K562 (cell line): ENCODE results near the gene ABCD3. TPM values are rescaled to one million over a fixed set of nuclear protein-coding genes. Genes with fewer than 3 reads are reported as not detected.

Experiments
- ATAC-seq: fragments of 200-7000 bp; cut with Tn5 transposase; 3 replicates; pipeline ENCODE4 v1.9.1; 2020; ENCODE audit warnings: moderate library complexity
- BruUV-seq: library from RNA; stranded (reverse); fragments of 400-500 nt; replicated peaks from 2 replicates; lab custom pipeline; 2021; lab: Mats Ljungman, UMichigan
- CTCF ChIA-PET: fragments of 300-600 bp; formaldehyde crosslinking; extraction: SDS; loops from one replicate; lab custom pipeline; 2021; ENCODE audit warnings: low intra/inter-chr PET ratio; lab: Yijun Ruan, JAX
- POLR2A ChIA-PET: fragments of 300-600, 350-650 bp; sonication (Branson Sonifier 250); formaldehyde crosslinking; extraction: SDS; loops from one replicate; lab custom pipeline; 2021; ENCODE audit warnings: antibody characterized with exemption, inconsistent platforms; lab: Yijun Ruan, JAX
- DNase-seq, 4 experiments: peaks; one replicate each; pipeline versions ENCODE4 v3.0.0 to v3.0.0-alpha.2; 2011 to 2018; ENCODE audit warnings: low spot score in 3 of 4, mixed read lengths in 3 of 4; ENCODE audit errors: extremely low read depth in 1 of 4
- FAIRE-seq: peaks from 2 replicates; lab custom pipeline; 2011; peaks lifted over from hg19 to GRCh38; lab: Jason Lieb, UNC
- H2AFZ ChIP-seq: 2 replicates; pipeline ENCODE4 v1.6.0; 2011; ENCODE audit warnings: low read depth, low read length, control low read depth, inconsistent platforms
- H3K27ac ChIP-seq: fragments of 200-600 bp; 3 replicates; pipeline ENCODE4 v1.8.0; 2011; ENCODE audit warnings: low read depth, mild to moderate bottlenecking, control low read depth, inconsistent platforms, low read length, moderate library complexity, mixed read lengths; ENCODE audit errors: extremely low read depth
- H3K27me3 ChIP-seq, 2 experiments: fragments of 300-600 bp in 1 of 2; 2 replicates in 1 of 2; 3 replicates in 1 of 2; pipeline versions ENCODE4 v1.6.0 to v1.8.0; 2011; ENCODE audit warnings: inconsistent platforms in 2 of 2, low read length in 2 of 2, mild to moderate bottlenecking in 1 of 2, mixed read lengths in 1 of 2, moderate library complexity in 1 of 2; ENCODE audit not compliant: control insufficient read depth in 2 of 2, insufficient read depth in 2 of 2
- H3K36me3 ChIP-seq: fragments of 300-600 bp; 3 replicates; pipeline ENCODE4 v1.8.0; 2011; ENCODE audit warnings: mild to moderate bottlenecking, low read length, inconsistent platforms; ENCODE audit not compliant: control insufficient read depth, insufficient read depth
- H3K4me1 ChIP-seq, 2 experiments: fragments of 200-600 bp in 1 of 2; replicated peaks in 1 of 2; 2 replicates in 1 of 2; 3 replicates in 1 of 2; pipeline versions ENCODE4 v1.5.1 to v1.8.0; 2011; ENCODE audit warnings: inconsistent platforms in 2 of 2, low read length in 2 of 2, mild to moderate bottlenecking in 1 of 2, mixed read lengths in 1 of 2, moderate library complexity in 1 of 2; ENCODE audit not compliant: control insufficient read depth in 2 of 2, insufficient read depth in 2 of 2
- H3K4me2 ChIP-seq: 2 replicates; pipeline ENCODE4 v1.6.1; 2011; ENCODE audit warnings: low read length, control low read depth, inconsistent platforms, mixed read lengths; ENCODE audit not compliant: insufficient read depth
- H3K4me3 ChIP-seq: fragments of 200-600 bp; sonication (generic), shearing (Covaris generic); 2 replicates; pipeline ENCODE4 v1.5.1; 2016; ENCODE audit warnings: control low read depth, inconsistent platforms
- H3K79me2 ChIP-seq: fragments of 200-600 bp; 3 replicates; pipeline ENCODE4 v1.8.0; 2011; ENCODE audit warnings: low read length, inconsistent platforms; ENCODE audit not compliant: control insufficient read depth, insufficient read depth
- H3K9ac ChIP-seq, 2 experiments: 2 replicates each; pipeline versions ENCODE4 v1.6.0 to v1.6.1; 2011; ENCODE audit warnings: low read depth in 2 of 2, low read length in 2 of 2, control low read depth in 1 of 2, inconsistent platforms in 1 of 2, mild to moderate bottlenecking in 1 of 2, mixed read lengths in 1 of 2; ENCODE audit not compliant: insufficient read depth in 1 of 2
- H3K9me1 ChIP-seq: one replicate; pipeline ENCODE4 v1.6.0; 2011; ENCODE audit warnings: inconsistent platforms, mild to moderate bottlenecking, low read length, moderate library complexity; ENCODE audit not compliant: control insufficient read depth, insufficient read depth
- H3K9me3 ChIP-seq: replicated peaks from 2 replicates; pipeline ENCODE4 v1.5.1; 2011; ENCODE audit warnings: low read depth, low read length, inconsistent platforms; ENCODE audit not compliant: control insufficient read depth, insufficient read depth
- H4K20me1 ChIP-seq: replicated peaks from 2 replicates; pipeline ENCODE4 v1.6.1; 2011; ENCODE audit warnings: low read length, inconsistent platforms, mixed read lengths; ENCODE audit not compliant: control insufficient read depth, insufficient read depth
- CBX3 ChIP-seq, 2 experiments: IDR thresholded peaks; 1 replicate in 1 of 2; 2 replicates in 1 of 2; pipeline ENCODE4 v1.6.1; 2012; ENCODE audit warnings: inconsistent platforms in 2 of 2, low read length in 2 of 2, borderline replicate concordance in 1 of 2, control low read depth in 1 of 2
- HNRNPLL ChIP-seq: fragments of 200-400 bp; formaldehyde crosslinking; IDR thresholded peaks from 2 replicates; pipeline ENCODE4 v1.6.1; 2017; ENCODE audit warnings: low read length, low read depth, mild to moderate bottlenecking; ENCODE audit not compliant: poor library complexity, severe bottlenecking
- MTF1 ChIP-seq: fragments of 250-450 bp; sonication (Bioruptor Pico); IDR thresholded peaks from 2 replicates; pipeline ENCODE4 v1.9.0; 2021; ENCODE audit warnings: moderate library complexity, mild to moderate bottlenecking, inconsistent platforms, borderline replicate concordance
- NFATC3 ChIP-seq: fragments of 450-650 bp; IDR thresholded peaks from 2 replicates; pipeline ENCODE4 v1.6.1; 2017; ENCODE audit warnings: mild to moderate bottlenecking
- SIX5 ChIP-seq, 2 experiments: IDR thresholded peaks; 2 replicates each; pipeline ENCODE4 v1.6.1; 2011; ENCODE audit warnings: low read length in 2 of 2, borderline replicate concordance in 1 of 2, low read depth in 1 of 2, mild to moderate bottlenecking in 1 of 2, moderate library complexity in 1 of 2; ENCODE audit not compliant: insufficient read depth in 1 of 2
- SP2 ChIP-seq: IDR thresholded peaks from 2 replicates; pipeline ENCODE4 v1.6.1; 2011; ENCODE audit warnings: mild to moderate bottlenecking, low read depth, low read length, moderate library complexity; ENCODE audit not compliant: poor library complexity, severe bottlenecking; ENCODE audit errors: extremely low read depth
- whole genome bisulfite sequencing: fragments of 100-300 bp; shearing (Covaris generic); methylation state at CpG from one replicate; pipeline ENCODE4 v1.1.6; 2016; ENCODE audit warnings: low coverage, mixed read lengths; ENCODE audit not compliant: insufficient coverage; ENCODE audit errors: missing lambda C conversion rate; 5-methylcytosine and 5-hydroxymethylcytosine counted together
- in situ Hi-C: fragments of 300-500 bp; cut with MboI; formaldehyde crosslinking; loops from 4 replicates; pipeline ENCODE4 v1.15.0; 2018; ENCODE audit warnings: inconsistent platforms, mixed read lengths
- intact Hi-C: fragments of 100-400 bp; cut with micrococcal nuclease; formaldehyde crosslinking; loops from 2 replicates; pipeline ENCODE4 v1.14.2; 2022
- polyA plus RNA-seq, 8 experiments: library from polyadenylated mRNA; depleted of rRNA in 4 of 8; stranded (reverse) in 5 of 8; unstranded in 3 of 8; fragments of >200 nt; fragmentation: Nextera tagmentation in 2 of 8; fragmentation: Illumina TruSeq in 1 of 8; extraction: Ambion mirVana in 2 of 8; extraction: Trizol in 1 of 8; gene quantifications; 2 replicates each; pipeline versions ENCODE4 v1.2.1 to v1.2.3, GENCODE V29; 2011 to 2014; ENCODE audit warnings: inconsistent platforms in 1 of 8, missing spikeins in 1 of 8
- total RNA-seq, 7 experiments: library from RNA; depleted of rRNA in 6 of 7; stranded (reverse); fragments of >200 nt in 6 of 7; fragmentation: Illumina TruSeq in 2 of 7; extraction: Trizol in 2 of 7; gene quantifications; 2 replicates each; pipeline versions ENCODE4 v1.2.1 to v1.2.3, GENCODE V29; 2011 to 2021; ENCODE audit warnings: low replicate concordance in 1 of 7

Gene ABCD3
- total and polyA plus RNA-seq, 9 of the 15 experiments (the other 6 are each of a cell fraction or from before 2014, with no cell fraction given) = 11.0 to 30.7 (median 15.5) TPM

GRCh38 chr1:94559921-94560320 is 141.7 kb downstream of the ABCD3 start:
- H3K27ac ChIP-seq = no peak overlapping the region
- no peak for ATAC-seq
- no TSS peak for BruUV-seq
- no peak for FAIRE-seq
- no peaks in the 10 kb centered on the region for H4K20me1 ChIP-seq
- no peak overlapping the region for H3K4me2 ChIP-seq
- ChIA-PET CTCF (no interaction called here), POLR2A (no interaction called here)
- H2AFZ ChIP-seq = no peak overlapping the region
- in situ Hi-C loops (no loop called here), intact Hi-C loops (no loop called here)
- H3K36me3 ChIP-seq = no peaks in the 10 kb centered on the region
- no peaks in the 10 kb centered on the region for H3K79me2 ChIP-seq
- no peak for DNase-seq
- no peaks in the 10 kb centered on the region for H3K9me1 ChIP-seq
- H3K9me3 ChIP-seq = no peaks in the 10 kb centered on the region
- no peak for TF ChIP-seq NFATC3
- TF ChIP-seq SIX5 (IDR thresholded peaks at IDR 0.05; ENCODE audit: borderline replicate concordance in 1 of 2, insufficient read depth in 1 of 2, low read depth in 1 of 2, low read length in 2 of 2) = no peak
- no peak for TF ChIP-seq CBX3 (IDR thresholded peaks at IDR 0.05; ENCODE audit: borderline replicate concordance in 1 of 2, low read length in 2 of 2)
- TF ChIP-seq HNRNPLL = no peak
- TF ChIP-seq MTF1 (CRISPR knock-in tag) = no peak
- H3K27me3 ChIP-seq = peaks cover 4 to 6% of the 10 kb centered on the region in 2 experiments; a peak in 3 of 5 replicates
- H3K4me3 ChIP-seq = no peak overlapping the region
- no peaks in the 10 kb centered on the region for H3K4me1 ChIP-seq
- WGBS = 29% methylated on average over 1 of the region's 1 CpG
- no peak overlapping the region for H3K9ac ChIP-seq

- Histone ChIP-seq H3K4me1 (no peaks in the 10 kb centered on the region), H2AFZ (no peak overlapping the region), H3K4me2 (no peak overlapping the region), H3K4me3 (no peak overlapping the region), H4K20me1 (no peaks in the 10 kb centered on the region), H3K27me3 (peaks cover 3 to 4% of the 10 kb centered on the region in 2 experiments; a peak in 3 of 5 replicates)
- FAIRE-seq (no peak), DNase-seq (no peak)
- TF ChIP-seq SP2 = no peak
- TF ChIP-seq, all 486 proteins: peak for 0
- no peak for ATAC-seq
- in situ Hi-C loops (no loop called here), intact Hi-C loops (no loop called here)
- 9% methylated on average over 1 of the region's 1 CpG for WGBS
- Histone ChIP-seq H3K79me2 (no peaks in the 10 kb centered on the region), H3K9me1 (no peaks in the 10 kb centered on the region), H3K36me3 (no peaks in the 10 kb centered on the region), H3K9ac (no peak overlapping the region), H3K27ac (no peak overlapping the region), H3K9me3 (no peaks in the 10 kb centered on the region)
- no TSS peak for BruUV-seq
- ChIA-PET POLR2A (no interaction called here), CTCF (no interaction called here)
Observed at GRCh38 chr1:94560333-94560732, 142.1 kb downstream of the ABCD3 start.
